Measurements from ENCODE around the gene GARRE1.
"Not testable (repeated sequence)": the region's sequence is repeated elsewhere in the genome, so short reads cannot be mapped to it uniquely, and the experiment has no call there.

GARRE1 gene

GRCh38 chr19:34231439-34231838, 22.9 kb upstream of the GARRE1 start:
- DNase-seq, result no peak

DNA sequence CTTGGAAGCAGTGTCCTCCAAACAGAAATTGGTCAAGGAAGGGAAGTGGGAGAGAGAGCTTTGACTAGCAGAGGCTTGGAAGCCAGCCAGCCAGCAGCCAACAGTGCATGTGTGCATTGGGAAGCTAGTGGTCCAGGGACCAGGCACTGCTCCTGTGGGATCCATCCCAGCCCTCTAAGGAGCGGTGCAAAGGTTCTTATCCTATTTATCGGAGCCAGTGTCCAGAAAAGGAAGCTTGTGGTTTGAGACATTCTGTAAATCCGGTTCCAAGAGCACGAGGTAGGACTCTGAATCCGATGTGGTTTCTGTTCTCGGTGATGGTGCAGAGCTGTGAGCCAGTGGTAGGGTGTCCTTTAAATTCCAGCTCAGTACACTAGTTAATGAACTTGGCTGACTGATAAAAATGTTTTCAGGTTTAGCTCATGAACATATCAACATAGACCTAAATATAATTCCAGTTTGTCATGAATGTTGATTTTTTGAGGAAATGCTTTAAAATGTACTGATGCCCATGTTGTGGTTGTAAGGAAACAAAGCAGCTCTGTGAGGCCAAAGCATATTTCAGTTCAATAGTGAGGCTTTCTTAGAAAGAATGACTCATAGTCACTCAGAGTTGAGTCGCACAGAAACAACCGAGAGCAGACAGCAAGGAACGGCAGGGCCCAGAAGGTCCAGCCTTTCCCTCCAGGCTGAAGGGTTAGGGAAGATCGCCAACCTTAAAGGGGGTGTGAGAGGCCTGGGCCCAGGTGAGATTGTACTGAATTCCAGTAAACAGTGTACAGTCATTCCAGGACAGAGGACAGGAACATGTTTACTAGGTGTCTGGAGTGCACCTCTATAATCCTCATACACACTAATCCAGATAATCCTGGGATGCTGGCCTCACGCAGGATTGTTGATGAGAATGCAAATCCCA, 21.5 kb upstream of the GARRE1 start:
- DNase-seq, result no peak

DNA sequence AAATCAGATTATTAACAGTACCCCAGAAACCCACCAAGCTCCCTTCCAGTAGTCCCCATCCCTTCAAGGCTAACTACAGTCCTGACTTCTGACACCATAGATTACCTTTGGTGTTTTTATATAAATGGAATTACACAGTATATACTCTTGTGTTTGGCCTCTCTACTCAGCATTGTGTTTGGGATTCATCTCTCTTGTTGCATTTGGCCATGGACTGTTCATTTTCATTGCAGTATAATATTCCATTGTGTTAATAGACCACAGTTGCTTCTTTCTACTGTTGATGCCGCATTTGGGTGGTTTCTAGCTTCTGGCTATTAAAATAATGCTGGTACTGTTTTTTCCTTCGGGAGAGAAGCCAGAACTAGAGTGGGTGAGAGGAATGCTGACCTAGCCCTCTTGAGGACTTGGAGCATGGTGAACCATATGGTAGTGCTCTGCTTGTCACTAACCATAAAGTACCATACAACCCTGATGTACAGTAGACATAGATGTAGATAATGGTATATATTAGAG, 18.9 kb upstream of the GARRE1 start:
- DNase-seq, result no peak

- DNase-seq, result no peak
Observed at GRCh38 chr19:34236035-34236987, 18.0 kb upstream of the GARRE1 start.

- DNase-seq, result no peak
Observed at GRCh38 chr19:34237283-34237682, 17.1 kb upstream of the GARRE1 start.

DNA sequence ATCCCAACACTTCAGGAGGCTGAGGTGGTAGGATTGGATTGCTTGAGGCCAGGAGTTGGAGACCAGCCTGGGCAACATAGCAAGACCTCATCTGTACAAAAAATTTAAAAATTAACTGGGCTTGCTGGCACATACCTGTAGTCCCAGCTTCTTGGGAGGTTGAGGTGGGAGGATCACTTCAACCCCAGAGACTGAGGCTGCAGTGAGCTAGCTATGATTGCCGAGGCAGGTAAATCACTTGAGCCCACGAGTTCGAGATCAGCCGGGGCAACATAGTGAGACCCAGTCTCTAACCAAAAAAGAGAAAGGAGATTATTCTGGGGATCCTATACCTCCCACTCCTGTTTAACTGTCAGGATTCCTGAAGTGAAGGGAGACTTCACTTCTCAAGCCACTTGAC, 16.4 kb upstream of the GARRE1 start:
- DNase-seq, result no peak

DNA sequence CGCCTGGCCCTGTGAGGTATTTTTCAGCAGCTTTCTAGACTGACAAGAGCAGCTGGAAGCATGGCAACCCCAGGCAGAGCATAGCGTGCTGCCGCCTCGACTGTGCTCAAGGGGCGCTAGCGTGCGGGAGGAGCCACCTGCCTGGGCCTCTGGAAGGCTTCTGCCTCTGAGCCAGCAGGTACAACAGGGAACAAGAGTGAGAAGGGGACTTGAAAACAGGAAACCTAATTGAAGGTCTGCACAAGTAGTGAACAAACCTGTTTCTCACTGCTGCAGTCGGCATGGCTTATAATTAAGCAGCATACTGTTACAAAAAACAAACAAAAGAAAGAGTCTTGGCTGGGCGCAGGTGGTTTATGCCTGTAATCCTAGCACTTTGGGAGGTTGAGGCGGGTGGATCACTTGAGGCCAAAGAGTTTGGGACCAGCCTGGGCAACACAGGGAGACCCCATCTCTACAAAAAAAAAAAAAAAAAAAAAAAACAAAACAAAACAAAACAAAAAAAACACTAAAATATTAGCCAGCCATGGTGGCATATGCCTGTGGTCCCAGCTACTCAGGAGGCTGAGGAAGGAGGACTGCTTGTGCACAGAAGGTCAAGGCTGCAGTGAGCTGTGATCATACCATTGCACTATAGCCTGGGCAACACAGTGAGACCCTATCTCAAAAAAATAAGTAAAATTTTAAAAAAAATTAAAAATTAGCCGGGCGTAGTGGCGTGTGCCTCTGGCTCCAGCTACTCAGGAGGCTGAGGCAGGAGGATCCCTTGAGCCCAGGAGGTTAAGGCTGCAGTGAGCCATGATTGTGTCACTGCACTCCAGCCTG, 12.6 kb upstream of the GARRE1 start:
- no peak for DNase-seq

- not testable (repeated sequence) for DNase-seq
Observed at GRCh38 chr19:34243138-34243875, 11.0 kb upstream of the GARRE1 start.

GRCh38 chr19:34243876-34244578, 10.3 kb upstream of the GARRE1 start:
- DNase-seq, result no peak

- no peak for DNase-seq
Observed at GRCh38 chr19:34244611-34245299, 9.6 kb upstream of the GARRE1 start.

DNA sequence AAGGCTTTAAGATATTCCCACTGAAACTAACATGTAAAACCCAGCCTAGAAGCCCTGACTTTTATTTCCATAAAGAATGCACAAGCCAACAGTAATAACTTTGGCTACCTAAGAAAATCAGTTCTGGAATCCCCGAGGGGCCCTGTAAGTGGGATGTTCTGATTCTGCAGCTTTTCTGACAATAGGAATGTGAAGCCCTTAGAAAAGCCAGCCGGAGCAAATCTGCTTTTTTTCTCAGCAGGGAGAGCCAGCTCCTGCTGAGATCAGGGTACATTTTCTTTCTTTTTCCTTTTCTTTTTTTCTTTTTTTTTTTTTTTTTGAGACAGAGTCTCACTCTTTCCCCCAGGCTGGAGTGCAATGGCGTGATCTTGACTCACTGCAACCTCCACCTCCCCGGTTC, 8.0 kb upstream of the GARRE1 start:
- DNase-seq, result no peak

GRCh38 chr19:34248941-34249340, 5.4 kb upstream of the GARRE1 start:
- DNase-seq, result no peak

DNA sequence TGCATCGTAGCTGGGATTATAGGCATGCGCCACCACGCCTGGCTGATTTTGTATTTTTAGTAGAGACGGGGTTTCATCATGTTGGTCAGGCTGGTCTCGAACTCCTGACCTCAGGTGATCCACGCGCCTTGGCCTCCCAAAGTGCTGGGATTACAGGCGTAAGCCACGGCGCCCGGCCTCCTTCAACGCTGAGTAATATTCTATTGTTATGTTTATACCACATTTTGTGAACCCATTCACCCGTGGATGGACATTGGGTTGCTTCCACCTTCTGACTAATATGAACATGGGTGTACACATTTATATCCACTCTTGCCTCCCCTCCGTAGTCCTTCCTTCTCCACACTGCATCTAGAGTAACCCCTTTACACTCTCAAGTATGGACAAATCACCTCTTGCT, 1.2 kb upstream of the GARRE1 start:
- not testable (repeated sequence) for DNase-seq

DNA sequence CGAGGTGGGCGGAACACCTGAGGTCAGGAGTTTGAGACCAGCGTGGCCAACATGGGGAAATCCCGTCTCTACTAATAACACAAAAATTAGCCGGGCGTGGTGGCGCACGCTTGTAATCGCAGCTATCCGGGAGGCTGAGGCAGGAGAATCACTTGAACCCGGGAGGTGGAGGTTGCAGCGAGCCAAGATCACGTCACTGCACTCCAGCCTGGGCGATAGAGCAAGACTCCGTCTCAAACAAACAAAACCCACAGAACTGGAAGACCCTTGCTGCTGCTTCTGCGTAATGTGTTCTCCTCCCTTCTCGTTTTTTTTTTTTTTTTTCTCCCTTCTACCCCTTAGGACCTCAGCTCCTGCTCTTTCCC, 691 bp upstream of the GARRE1 start:
- DNase-seq, result not testable (repeated sequence)

DNA sequence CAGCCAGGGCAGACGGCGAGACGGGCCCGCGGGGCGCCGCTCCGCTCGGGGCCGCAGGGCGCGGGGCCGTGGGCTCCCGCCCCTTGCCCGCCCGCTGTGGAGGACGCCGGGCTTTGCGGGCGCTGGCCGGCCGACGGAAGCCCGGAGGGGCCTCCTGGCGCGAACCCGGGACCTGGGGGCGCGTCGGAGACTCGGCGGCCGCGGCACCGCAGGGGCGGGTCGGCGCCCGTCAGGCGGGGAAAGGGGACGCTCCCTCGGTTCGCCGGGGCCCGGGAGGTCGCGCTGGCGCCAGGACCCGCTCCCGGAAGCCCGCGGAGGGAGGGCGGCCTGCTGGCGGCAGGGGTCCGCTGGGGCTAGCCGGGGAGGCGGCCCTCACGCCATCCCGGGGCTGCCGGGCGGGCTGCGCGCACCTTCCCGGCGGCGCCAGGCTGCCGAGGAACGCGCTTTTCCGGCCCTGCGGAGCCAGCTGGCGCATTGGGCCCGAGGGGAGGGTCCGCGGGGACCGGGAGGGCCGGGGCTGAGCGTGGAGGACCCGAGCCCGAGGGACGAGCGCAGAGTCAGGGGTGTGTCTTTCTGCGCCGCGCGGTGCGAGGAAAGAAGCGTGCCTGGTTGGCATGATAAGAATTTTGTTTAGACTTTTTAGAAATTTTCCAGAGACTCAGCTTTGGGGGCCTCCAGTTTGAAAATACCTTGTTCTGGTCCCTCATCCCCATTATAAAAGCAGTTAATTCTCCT, 511 bp downstream of the GARRE1 start:
- no peak for DNase-seq

DNA sequence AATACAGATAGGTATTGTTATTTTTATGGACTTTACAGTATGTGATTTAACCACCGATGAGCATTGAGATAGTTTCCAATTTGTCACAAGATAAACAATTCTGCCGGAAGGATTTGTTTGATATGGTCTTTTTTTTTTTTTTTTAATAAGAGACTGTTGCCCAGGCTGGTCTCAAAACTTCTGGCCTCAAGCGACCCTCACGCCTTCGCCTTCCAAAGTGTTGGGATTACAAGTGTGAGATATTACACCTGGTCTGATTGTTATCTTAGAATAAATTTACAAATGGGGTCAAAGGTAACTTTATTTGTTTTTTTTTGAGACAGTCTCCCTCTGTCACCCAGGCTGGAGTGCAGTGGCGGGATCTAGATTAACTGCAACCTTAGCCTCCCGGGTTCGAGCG, 1.2 kb downstream of the GARRE1 start:
- no peak for DNase-seq

DNA sequence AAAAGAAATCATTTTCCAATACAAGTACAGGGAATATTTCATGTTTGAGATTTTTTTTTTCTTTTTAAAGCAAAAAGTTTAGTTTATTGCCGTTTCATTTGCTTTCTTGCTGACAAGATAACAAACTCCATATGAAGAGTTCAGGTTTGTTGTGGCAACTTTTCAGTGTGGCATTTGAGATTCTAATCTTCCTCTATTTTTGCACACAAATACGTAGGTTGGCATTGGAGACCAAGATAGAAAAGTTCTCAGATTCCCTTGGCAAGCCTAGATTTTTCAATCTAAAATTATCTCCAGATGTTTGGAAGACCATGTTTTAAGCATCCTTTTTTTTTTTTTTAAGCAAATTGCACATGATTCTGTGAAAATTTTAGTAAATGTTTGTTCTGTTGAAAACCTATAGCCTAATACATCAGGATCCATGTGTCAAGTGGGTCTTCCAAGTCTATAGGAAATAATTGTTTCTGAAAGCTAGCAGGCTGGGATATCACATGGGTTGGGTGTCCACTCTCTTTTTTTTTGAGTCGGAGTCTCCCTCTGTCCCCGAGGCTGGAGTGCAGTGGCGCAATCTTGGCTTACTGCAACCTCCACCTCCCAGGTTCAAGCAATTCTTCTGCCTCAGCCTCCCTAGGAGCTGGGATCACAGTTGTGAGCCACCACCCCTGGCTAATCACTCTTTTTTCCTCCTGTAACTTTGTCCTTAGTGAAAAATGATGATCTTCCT, 2.6 kb downstream of the GARRE1 start:
- no peak for DNase-seq

DNA sequence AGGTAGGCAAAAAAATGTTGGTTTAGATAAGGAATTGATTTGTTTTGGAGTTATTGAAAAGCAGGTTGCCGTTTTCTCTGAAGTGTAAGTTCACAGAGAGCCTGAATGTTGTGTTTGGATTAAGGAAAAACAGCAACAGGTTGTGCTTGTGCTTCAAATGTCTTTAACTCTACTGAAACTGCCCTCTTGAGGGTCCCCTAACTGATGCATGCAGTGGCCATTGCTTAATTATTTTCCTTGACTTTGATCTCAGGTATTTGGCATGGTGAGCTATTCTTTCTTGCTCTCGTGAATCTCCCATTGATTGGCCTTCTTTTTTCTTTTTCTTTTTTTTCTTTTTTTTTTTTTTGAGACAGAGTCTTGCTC, 3.2 kb downstream of the GARRE1 start:
- DNase-seq, result no peak

DNA sequence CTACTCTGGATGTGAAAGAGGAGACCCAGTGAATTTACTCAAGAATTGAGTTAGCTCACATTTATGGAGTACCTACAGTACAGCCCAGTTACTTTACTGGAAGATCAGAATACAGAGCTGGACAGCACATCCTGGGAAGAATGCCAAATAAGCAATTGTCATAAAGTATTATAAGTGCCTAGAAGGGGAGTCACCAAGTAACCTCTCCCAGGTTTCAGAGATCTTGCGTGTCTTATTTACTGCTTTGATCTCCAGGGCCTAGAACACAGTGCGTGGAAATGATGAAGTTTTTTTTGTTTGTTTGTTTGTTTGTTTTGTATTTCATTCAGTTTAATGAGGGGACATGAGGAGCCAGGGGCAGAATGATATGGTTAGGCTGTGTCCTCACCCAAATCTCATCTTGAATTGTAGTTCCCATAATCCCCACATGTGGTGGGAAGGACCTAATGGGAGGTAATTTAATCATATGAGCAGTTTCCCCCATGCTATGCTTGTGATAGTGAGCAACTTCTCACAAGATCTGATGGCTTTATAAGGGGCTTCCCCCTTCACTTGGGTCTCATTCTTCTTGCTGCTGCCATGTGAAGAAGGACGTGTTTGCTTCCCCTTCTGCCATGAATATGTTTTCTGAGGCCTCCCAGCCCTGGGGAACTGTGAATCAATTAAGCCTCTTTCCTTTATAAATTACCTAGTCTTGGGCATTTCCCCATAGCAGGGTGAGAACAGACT, 5.2 kb downstream of the GARRE1 start:
- no peak for DNase-seq

Measured in SIG-M5 (cell line).